Nephron progenitor cell (in vitro differentiated cells): ENCODE results near the gene DCTPP1.

Experiments used
- DNase-seq: peaks from one replicate; pipeline ENCODE4 v3.0.0; 2021
- H3K27ac Mint-ChIP-seq: 2 replicates; pipeline ENCODE4 v1.8.0; 2021; ENCODE audit warnings: mild to moderate bottlenecking, moderate library complexity, mixed read lengths
- H3K27me3 Mint-ChIP-seq: 2 replicates; pipeline ENCODE4 v1.8.0; 2021; ENCODE audit warnings: mild to moderate bottlenecking, low read depth, mixed read lengths; ENCODE audit not compliant: poor library complexity
- H3K36me3 Mint-ChIP-seq: 2 replicates; pipeline ENCODE4 v1.8.0; 2021; ENCODE audit warnings: low read depth, mixed read lengths
- H3K4me1 Mint-ChIP-seq: 2 replicates; pipeline ENCODE4 v1.8.0; 2021; ENCODE audit warnings: mixed read lengths
- H3K4me3 Mint-ChIP-seq: 2 replicates; pipeline ENCODE4 v1.8.0; 2021; ENCODE audit warnings: mild to moderate bottlenecking, moderate library complexity, mixed read lengths
- H3K9me3 Mint-ChIP-seq: 2 replicates; pipeline ENCODE4 v1.8.0; 2021; ENCODE audit warnings: mild to moderate bottlenecking, moderate library complexity, mixed read lengths
- CTCF ChIP-seq: fragments of 200-600 bp; sonication (generic); IDR thresholded peaks from 2 replicates; pipeline ENCODE4 v1.5.0; 2021; ENCODE audit warnings: antibody characterized with exemption

The DCTPP1 gene

GRCh38 chr16:30409125-30410060 lies 20.4 kb downstream of the DCTPP1 start:
- Mint-ChIP-seq H3K4me3 (peak overlapping the region; percentile 82), H3K9me3 (no peaks in the 10 kb centered on the region), H3K27ac (peak overlapping the region; percentile 51), H3K36me3 (peaks cover 29% of the 10 kb centered on the region), H3K27me3 (no peaks in the 10 kb centered on the region), H3K4me1 (peaks cover 33% of the 10 kb centered on the region)
- peak; percentile 92 for TF ChIP-seq CTCF
- peak; percentile 96 for DNase-seq

GRCh38 chr16:30407804-30408534 lies 21.9 kb downstream of the DCTPP1 start:
- no peak for TF ChIP-seq CTCF
- Mint-ChIP-seq H3K36me3 (peaks cover 17% of the 10 kb centered on the region), H3K4me3 (peak overlapping the region; percentile 82), H3K4me1 (peaks cover 33% of the 10 kb centered on the region), H3K27ac (no peak overlapping the region), H3K27me3 (no peaks in the 10 kb centered on the region), H3K9me3 (no peaks in the 10 kb centered on the region)
- DNase-seq: no peak

GRCh38 chr16:30407102-30407803 lies 22.6 kb downstream of the DCTPP1 start, which contains the start of gene ZNF771:
Gene ZNF771 (plus strand): TSS chr16:30407606. CDS start chr16:30408054, 448 bp downstream.
- peaks cover 32% of the 10 kb centered on the region for H3K4me1 Mint-ChIP-seq
- DNase-seq: peak; percentile 93
- peaks cover 2% of the 10 kb centered on the region for H3K27me3 Mint-ChIP-seq
- H3K27ac Mint-ChIP-seq: peak within 1 kb of the TSS; percentile 94
- peak within 1 kb of the TSS; percentile 87 for H3K4me3 Mint-ChIP-seq
- H3K36me3 Mint-ChIP-seq: peaks cover 16% of the 10 kb centered on the region
- TF ChIP-seq CTCF: peak; percentile 6
- no peaks in the 10 kb centered on the region for H3K9me3 Mint-ChIP-seq

GRCh38 chr16:30406795-30407101 lies 23.1 kb downstream of the DCTPP1 start:
- Mint-ChIP-seq H3K4me3 (peak overlapping the region; percentile 87), H3K36me3 (peaks cover 11% of the 10 kb centered on the region), H3K27ac (peak overlapping the region; percentile 94), H3K4me1 (peaks cover 29% of the 10 kb centered on the region), H3K9me3 (no peaks in the 10 kb centered on the region), H3K27me3 (peaks cover 2% of the 10 kb centered on the region)
- DNase-seq: no peak
- no peak for TF ChIP-seq CTCF

- peak overlapping the region; percentile 100 for H3K27ac Mint-ChIP-seq
- peaks cover 2% of the 10 kb centered on the region for H3K27me3 Mint-ChIP-seq
- peak overlapping the region; percentile 83 for H3K4me3 Mint-ChIP-seq
- H3K36me3 Mint-ChIP-seq: peaks cover 6% of the 10 kb centered on the region
- TF ChIP-seq CTCF: no peak
- no peaks in the 10 kb centered on the region for H3K9me3 Mint-ChIP-seq
- DNase-seq: no peak
- peaks cover 34% of the 10 kb centered on the region for H3K4me1 Mint-ChIP-seq
These were observed 27.9 kb downstream of the DCTPP1 start for GRCh38 chr16:30401768-30402425.
